HG02870 (cell line): ENCODE data around the gene CRYBG1.

ENCODE experiments used
- ATAC-seq: cut with Tn5 transposase; IDR thresholded peaks from one replicate; pipeline ENCODE4 v1.9.1; 2021; ENCODE audit warnings: mild to moderate bottlenecking, moderate library complexity; ENCODE audit not compliant: unreplicated experiment

Gene CRYBG1

DNA sequence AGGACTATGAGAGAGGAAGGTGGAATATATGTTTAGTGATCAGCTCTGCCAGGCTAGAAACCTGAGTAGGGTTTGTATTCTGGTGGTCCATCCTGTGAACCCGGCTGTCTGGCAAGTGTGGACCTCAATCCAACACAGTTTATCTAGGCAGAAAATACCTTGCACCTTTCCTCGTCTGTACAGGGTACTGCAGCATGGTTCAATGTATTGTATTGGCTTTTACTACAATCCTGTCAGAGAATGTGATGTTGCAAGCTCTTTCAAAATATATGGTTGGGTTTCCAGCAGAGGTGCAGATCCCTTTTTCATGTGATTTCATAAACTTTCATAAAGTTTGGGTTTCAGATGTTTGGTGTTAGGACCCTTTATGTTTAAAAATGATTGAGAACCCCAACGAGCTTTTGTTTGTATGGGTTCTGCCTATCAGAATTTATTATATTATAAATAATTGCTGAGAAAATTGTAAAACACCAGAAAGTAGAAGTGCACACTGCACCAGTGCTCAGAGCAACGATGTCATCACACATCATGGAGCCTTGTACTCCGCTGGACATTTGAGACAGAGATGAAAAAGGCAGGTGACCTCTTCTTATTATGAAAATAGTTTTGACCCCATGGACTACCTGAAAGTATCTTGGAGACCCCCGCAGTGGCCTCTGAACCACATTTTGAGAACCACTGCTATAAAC, 162.2 kb downstream of the CRYBG1 start:
- ATAC-seq: no peak

DNA sequence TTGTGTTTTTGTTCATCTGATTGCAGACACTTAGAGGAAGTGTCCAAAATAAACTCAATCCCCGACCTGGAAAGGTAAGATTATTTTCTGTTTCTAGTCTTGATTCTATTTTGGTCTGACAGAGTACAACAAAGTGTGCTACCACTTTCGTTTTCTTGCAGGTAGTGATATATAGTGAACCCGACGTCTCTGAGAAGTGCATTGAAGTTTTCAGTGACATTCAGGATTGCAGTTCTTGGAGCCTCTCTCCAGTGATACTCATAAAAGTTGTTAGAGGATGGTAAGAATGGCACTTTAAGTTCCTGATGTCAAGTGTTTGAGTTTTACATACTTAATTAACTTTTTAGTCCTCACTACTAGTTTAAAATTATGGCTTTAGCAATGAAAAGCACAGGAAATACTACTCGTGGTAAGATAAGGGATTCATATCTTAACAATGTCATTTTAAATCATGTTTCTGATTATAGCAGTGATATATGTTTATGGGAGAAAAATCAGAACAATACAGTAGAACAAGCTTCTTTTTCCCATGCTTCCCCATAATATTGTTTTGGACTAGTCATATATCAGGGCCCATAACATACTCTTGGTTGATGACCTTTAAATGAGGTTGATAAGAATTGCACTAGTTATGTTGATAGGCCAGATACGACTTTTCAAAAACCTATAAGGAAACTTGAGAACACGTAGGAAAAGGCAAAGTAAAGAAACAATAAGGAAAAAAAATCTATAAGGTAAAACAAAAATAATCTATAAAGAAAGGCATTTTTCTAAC, 164.8 kb downstream of the CRYBG1 start:
- ATAC-seq: peak; percentile 34

DNA sequence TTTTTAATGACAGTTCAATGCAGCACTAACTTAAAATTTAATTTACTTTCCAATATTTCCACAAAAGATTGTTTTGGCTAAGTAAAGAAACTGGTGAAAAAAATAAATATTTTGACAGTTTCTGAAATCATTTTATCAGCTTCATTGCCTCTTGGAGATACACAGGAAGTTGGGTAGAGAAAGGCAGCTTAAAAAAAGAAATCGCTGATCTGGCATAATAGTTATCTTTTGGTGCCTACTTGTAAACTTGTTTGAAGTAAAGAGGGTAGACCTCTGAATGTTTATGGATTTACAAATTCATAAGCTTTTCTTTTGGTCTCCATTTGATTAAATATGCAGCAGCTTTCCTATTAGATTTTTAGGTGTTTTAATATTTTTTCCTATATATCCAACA, 165.4 kb downstream of the CRYBG1 start:
- no peak for ATAC-seq

DNA sequence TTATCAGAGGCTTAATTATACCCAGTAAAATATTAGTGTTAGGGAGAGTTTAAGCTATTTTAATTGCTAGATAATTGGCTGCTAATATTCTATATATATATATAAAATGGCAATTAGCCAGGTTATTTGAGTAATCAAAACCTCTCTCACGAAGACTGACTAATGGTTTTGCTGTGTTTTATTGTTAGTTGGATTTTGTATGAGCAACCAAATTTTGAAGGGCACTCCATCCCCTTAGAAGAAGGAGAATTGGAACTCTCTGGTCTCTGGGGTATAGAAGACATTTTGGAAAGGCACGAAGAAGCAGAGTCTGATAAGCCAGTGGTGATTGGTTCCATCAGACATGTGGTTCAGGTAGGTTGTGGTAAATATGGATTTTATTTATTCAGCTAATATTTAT, 166.6 kb downstream of the CRYBG1 start:
- ATAC-seq: no peak

DNA sequence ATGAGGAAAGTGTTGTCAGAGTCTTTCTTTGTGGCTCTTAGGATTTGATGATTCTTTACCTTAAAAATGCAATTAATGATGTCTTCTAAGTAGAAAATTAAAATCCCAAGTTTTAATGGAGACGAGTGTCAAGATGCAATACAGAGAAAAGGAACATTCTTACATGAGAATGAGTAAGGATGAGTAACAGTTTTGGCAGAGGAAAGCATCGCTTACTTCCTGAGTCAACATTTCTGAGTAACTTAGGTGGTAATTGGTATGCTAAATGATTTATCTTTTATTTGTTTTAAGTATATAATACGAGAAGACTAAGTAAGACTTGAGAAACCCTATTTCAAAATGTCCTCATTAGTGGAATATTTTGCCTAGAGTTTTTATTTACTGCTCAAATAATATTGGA, 167.5 kb downstream of the CRYBG1 start:
- no peak for ATAC-seq

DNA sequence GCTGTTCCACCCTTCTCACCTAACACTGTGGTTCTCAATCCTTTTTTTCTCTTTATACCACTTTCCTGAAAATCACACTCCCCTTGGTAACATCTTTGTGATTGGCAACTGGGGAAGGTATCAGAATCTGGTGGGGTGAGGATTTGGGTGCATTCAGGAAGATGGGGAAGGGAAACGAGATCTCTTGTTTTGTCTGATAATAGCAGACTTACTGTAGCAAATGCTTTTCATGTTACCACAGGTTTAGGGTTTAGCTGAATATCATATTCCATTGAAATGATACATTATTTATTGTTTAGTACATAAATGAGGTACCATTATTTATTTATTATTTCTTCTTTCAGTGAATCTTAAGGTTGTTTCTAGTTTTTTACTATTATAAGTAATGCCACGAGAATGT, 168.0 kb downstream of the CRYBG1 start:
- ATAC-seq: no peak

DNA sequence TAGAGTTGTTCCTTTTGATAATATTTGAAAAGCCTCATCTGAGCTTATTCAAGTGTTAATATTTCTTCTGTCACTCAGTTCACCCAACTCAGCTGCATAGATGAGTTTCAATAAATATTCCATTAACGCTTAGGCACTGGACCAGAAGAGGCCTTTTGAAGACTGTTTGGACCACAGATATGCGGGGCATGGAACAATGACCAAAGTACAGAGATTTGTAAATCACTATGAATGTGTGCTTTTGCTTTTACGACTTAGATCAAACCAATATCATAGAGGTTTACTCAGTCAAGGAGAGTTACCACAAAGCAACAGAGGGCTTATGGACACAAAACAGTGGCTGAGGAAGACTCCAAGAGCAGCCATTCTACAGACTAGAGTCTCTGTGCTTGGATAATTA, 168.9 kb downstream of the CRYBG1 start:
- ATAC-seq: no peak

DNA sequence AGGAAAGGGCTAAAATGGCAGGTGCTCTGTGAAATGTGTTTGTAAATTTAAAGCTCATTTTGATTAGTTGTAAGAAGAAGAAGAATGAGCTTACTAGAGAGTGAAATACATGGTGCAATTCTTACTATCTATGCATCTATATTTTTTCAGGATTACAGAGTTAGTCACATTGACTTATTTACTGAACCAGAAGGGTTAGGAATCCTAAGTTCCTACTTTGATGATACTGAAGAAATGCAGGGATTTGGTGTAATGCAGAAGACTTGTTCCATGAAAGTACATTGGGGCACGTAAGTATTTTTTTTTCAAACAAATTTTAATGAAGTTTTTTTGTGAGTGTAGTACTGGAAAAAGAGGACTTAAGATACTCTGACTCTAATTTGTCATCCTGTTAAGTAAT, 169.5 kb downstream of the CRYBG1 start:
- no peak for ATAC-seq

DNA sequence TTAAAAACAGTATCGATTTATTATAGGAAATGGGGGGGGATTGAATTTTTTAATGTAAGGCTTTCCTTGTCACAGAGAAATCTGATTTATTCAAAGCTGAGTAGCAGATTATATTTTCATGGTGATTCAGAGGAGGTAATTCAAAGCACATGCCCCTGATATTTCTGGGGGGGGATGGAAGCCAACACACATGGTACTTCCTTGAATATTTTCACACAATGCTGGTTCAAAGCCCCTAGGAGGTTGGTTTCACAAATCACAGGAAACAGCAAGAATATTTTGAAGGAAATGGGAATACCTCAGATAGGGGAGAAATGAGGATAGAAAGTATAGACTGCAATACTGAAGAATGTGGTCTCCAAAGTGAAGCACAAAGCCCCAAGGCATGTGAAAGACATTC, 170.0 kb downstream of the CRYBG1 start:
- no peak for ATAC-seq

DNA sequence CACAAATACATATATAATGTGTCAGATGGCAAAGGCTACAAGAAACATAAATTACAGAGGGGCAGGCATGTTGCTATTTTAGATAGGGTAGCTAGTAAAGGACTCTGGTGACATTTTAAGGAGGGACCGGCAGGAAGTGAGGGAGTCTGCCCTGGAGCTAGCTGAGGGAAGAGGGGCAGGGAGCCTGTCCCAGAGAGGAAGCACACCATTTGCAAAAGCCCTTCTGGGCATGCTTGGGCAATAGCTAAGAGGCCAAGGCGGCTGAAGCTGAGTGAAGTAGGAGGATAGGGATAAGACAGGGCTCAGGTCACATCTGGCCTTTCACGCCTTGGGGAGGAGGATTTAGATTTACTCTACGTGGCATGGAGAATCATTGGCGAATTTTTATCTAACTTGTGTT, 172.5 kb downstream of the CRYBG1 start:
- no peak for ATAC-seq

DNA sequence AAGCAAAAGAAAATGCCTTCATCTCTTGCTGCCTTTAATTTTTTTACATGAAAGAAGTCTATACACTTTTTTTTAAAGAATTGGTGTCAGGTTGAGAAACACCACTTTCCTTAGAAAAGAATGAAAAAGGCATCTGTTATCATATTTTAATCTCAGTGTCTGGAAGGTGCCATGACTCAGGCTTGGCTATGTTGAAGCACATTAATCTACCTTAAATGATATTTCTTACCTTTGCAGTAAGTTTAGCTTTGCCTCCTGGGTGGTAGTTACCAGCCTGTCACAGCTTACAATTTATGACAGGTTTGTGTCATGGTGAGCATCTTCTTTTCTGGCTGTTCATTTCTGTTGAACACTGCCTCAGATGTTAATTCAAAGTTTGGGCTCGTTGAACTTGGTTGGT, 173.5 kb downstream of the CRYBG1 start:
- ATAC-seq: no peak

DNA sequence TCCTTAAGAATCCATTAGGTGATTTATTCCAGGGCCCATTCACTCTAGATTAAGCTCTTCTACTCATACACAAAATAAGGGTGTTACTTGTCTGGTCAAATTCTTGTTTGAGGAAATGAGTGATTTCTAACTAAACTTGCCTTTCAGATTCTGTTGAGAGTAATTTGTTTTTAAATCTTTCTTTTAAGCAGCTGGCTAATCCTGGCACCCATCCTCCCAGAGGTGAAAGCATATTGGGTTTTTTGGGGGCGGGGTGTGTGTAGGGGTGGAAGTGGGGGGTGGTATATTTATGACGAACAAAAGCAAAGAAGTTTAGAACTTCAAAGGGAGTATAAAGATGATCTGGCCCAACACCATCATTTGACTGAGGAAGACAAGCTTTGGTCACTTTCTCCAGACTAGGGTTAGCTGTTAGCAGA, 174.1 kb downstream of the CRYBG1 start:
- no peak for ATAC-seq

DNA sequence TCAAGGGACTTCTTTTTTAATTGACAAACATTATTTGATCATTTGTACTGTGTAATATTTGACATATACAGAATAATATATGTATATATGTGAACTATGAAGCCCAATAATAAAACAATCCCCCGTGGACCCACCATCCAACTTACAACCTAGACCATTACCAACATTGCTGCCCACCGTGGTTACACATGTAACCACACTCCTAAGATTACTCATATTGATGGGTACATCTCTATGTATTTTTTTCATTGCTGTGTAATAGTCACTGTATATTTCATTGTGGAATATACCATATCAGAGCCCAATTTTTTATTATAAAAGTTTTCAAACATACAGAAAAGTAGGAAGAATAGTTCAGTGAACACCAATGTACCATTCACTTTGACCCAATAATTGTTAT, 174.5 kb downstream of the CRYBG1 start:
- no peak for ATAC-seq

DNA sequence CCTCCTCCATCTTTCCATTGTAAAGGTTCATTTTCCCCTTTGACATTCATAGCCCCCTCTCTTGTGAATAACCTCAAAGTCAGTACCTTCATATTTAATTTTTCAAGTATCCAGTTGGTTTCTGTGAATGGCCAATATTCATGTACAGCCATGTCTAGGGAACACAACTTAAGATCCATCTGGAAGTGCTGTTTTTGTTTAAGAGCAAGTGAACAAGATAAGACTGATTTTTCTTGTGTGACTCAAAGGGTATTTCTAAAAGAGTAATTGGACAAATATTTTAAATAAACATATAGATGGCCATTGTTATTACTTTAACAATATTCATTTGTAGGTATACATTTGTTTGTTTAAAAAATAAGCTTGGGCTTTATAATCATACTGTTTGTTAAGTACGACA, 175.8 kb downstream of the CRYBG1 start:
- no peak for ATAC-seq

DNA sequence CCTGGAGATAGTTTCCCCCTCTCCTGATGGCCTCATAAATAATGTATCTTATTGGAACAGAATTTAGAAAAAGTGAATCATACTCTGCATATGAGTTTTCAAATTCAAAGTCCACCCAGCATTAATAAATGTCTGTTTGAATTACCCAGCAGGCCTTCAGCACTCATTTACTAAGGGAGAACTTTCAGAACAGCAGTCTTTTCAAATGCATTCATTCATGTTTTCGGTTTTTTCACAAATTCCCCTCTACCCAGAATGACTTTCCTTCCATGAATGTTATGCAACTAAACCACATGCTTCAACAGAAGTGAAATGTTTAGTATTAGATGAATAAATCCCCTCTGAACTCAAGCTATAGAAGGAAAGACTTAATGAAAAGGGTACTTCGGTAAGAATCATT, 176.3 kb downstream of the CRYBG1 start:
- ATAC-seq: no peak

DNA sequence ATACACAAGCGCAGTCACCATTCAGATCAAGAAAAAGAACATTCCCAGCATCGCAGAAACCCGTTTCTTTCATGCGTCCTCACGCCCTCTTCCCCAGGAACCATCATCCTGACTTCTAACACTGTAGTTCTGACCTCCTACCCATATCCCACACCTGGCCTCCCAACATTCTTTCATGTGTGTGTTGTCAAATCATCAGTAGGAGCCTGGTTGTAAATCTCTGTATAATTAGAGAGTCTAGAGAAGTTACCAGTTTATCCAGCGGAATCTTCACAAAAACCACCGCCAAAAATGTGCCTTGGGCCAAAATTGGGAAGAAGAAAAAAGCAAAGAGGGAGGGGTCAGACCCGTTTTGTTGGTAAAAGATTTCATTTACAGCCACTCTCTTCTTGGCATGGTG, 177.1 kb downstream of the CRYBG1 start:
- no peak for ATAC-seq

DNA sequence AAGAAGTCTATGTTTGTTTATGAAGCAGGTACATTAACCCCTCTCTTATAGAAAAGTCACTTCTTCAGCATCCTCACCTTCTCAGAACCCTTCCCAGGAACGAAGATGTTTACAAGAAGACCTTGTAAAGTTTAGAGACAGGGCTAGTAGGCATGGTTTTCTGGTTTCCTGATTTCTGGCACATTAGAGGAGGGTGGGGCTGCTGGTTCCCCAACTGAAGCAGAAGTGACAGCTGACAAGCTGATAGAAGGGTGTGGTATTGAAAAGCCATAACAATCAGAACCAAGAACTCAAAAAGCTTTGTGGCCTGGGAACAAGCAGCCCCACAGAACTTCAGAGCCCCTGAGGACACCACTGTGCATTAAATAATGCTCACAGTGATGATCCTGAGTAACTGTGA, 177.6 kb downstream of the CRYBG1 start:
- ATAC-seq: no peak

DNA sequence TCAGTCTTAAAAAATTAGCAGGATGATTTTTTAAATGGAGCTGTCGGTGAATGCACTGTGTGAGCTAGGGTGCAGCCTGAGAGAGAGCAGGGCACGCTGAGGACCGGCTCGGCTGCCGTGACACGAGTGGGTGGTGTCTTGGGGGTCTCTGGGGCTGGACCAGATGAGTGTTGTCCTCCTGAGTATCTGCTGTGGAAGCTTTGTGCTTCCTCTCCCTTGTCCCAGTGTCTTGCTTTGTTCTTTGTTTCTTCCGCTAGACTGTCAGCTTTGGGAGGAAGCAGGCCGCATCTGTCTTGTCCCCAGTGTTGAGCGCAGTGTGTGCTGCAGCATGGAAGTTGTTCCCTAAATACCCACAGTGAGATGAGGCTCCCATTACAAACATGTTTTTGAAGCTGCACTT, 179.4 kb downstream of the CRYBG1 start:
- ATAC-seq: no peak

DNA sequence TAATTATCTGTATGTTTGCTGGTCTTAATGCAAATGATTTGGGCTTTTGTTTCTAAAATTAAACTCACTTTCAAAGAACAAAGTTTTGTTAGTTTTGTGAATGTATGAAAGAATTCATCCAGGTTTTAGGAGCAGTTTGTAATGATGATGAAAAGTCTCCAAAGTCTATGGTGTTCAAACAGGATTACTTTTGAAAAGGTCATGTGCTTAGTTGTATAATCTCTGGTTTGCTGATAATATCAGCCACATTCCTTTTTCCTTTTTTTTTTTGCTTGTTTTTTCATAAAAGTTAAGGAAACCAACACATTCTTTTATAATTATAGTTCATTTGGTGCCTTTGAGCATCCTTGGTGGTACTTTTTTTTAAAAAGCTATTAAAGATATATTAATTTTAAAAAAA, 179.9 kb downstream of the CRYBG1 start:
- ATAC-seq: no peak

DNA sequence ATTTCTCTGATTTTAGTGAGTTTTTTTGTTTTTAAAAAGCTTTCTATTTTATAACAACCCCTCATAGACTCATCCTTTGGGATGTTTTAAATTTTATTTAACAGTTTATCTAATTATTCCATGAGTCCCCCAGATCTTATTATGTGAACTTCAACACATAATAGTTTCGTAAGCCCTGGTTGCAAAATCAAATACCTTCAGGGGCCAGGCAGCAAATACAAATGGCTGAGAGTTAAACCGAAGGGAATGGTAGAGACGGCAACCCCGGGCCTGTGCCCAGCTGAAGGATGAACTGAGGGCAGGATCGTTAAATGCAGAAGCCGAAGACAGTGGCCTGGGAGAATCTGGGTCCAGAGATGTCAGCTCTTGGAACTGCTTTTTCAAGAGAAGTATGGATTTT, 180.4 kb downstream of the CRYBG1 start:
- ATAC-seq: no peak

DNA sequence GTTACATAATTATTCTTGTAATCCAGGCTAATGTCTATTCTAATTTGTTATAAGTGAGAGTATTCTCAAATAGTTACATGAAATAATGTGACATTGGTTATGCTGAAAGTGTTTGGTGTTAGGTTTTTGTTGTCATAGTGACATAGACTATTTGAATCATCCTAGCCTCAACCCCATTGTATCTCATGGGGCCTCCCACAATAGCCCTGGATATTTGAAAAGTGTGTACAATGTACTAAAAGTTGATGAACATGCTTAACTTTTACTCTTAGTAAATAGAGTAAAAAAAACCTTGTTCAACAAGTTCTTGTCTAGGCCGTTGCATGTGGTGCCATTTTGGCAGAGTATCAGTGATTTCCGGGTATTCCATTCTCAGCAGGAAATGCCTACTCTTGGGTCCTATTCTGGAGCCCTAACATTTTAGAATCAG, 185.8 kb downstream of the CRYBG1 start:
- ATAC-seq: no peak

DNA sequence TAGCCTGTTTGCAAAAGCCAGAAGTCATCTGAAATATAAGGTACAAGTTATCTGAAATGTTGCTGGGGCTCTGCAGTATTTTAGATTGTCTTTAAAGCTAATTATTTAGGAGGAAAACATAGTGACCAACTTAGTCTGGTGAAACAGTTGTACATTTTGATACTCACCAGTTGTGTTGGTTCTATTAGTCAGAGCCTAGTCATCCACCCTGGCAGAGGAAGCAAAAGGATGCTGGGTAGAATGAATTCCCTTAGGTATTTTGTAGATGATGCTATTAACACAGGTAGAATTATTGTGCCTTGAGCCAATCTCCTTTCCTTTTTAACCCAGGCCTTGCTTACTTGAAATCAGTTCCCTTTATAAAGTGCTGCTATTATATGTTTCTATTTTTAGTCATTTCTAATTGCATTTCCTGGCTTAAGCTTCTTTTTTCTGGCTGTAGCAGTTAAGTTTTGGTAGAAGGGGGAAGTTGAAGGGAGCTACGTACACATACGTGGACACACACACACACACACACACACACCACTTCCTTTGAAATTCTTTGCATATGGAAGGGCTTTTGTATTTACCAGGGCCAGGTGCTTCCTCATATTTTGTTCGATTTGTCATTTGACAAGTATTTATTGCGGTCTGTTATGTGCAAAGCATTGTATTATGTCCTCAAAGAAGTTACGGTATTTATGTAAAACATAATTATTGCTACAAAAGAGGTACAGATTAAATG, 186.3 kb downstream of the CRYBG1 start:
- ATAC-seq: no peak
